Urinary bladder (tissue), 2 donors: Measurements from ENCODE around the gene OR2T12. TPM values are rescaled to one million over a fixed set of nuclear protein-coding genes. Genes with fewer than 3 reads are reported as not detected.

ENCODE experiments used
- polyA plus RNA-seq: library from polyadenylated mRNA; stranded (reverse); fragments of 200-250 nt; gene quantifications from one replicate; pipeline ENCODE4 v1.2.3, GENCODE V29; 2013
- total RNA-seq: library from RNA; depleted of rRNA; stranded (reverse); fragments of >200 nt; gene quantifications from one replicate; pipeline ENCODE4 v1.2.3, GENCODE V29; 2014
- donor health status: healthy.

The OR2T12 gene
- total and polyA plus RNA-seq, 2 donors = not detected

Other genes starting within 250 kb of the OR2T12 start
- gene OR2L13, start 208.2 kb downstream of the OR2T12 start, total RNA-seq = not detected
- gene OR2L13, start 208.2 kb downstream of the OR2T12 start, polyA plus RNA-seq = 0.04 TPM
- gene OR2M5, start 158.3 kb downstream of the OR2T12 start, total RNA-seq = not detected
- not detected for gene OR2M5, start 158.3 kb downstream of the OR2T12 start, polyA plus RNA-seq
- gene OR2M2, start 128.6 kb downstream of the OR2T12 start, total RNA-seq = not detected
- not detected for gene OR2M2, start 128.6 kb downstream of the OR2T12 start, polyA plus RNA-seq
- gene OR2M3, start 106.2 kb downstream of the OR2T12 start, total RNA-seq = not detected
- not detected for gene OR2M3, start 106.2 kb downstream of the OR2T12 start, polyA plus RNA-seq
- gene OR2M4, start 72.0 kb downstream of the OR2T12 start, total RNA-seq = not detected
- gene OR2M4, start 72.0 kb downstream of the OR2T12 start, polyA plus RNA-seq = not detected
- not detected for gene OR2T33, start 25.4 kb downstream of the OR2T12 start, total RNA-seq
- gene OR2T33, start 25.4 kb downstream of the OR2T12 start, polyA plus RNA-seq = not detected
- gene OR2M7, start 21.1 kb upstream of the OR2T12 start, total RNA-seq = not detected
- gene OR2M7, start 21.1 kb upstream of the OR2T12 start, polyA plus RNA-seq = not detected
- not detected for gene OR14C36, start 45.4 kb upstream of the OR2T12 start, total RNA-seq
- gene OR14C36, start 45.4 kb upstream of the OR2T12 start, polyA plus RNA-seq = not detected
- not detected for gene OR2T4, start 58.2 kb upstream of the OR2T12 start, total RNA-seq
- gene OR2T4, start 58.2 kb upstream of the OR2T12 start, polyA plus RNA-seq = not detected
- not detected for gene OR2T6, start 72.3 kb upstream of the OR2T12 start, total RNA-seq
- not detected for gene OR2T6, start 72.3 kb upstream of the OR2T12 start, polyA plus RNA-seq
- not detected for gene OR2T1, start 99.6 kb upstream of the OR2T12 start, total RNA-seq
- gene OR2T1, start 99.6 kb upstream of the OR2T12 start, polyA plus RNA-seq = not detected
- not detected for gene OR2T2, start 142.2 kb upstream of the OR2T12 start, total RNA-seq
- gene OR2T2, start 142.2 kb upstream of the OR2T12 start, polyA plus RNA-seq = not detected
- gene OR2T3, start 169.9 kb upstream of the OR2T12 start, total RNA-seq = not detected
- gene OR2T3, start 169.9 kb upstream of the OR2T12 start, polyA plus RNA-seq = not detected
- not detected for gene OR2T5, start 185.2 kb upstream of the OR2T12 start, total RNA-seq
- gene OR2T5, start 185.2 kb upstream of the OR2T12 start, polyA plus RNA-seq = not detected
- gene OR2G6, start 204.6 kb upstream of the OR2T12 start, total RNA-seq = not detected
- not detected for gene OR2G6, start 204.6 kb upstream of the OR2T12 start, polyA plus RNA-seq